Astrocyte (in vitro differentiated cells and primary cell): ENCODE measurements around the gene EEF1AKMT1.

ENCODE experiments used
- EZH2 ChIP-seq: IDR thresholded peaks from 2 replicates; pipeline ENCODE4 v1.6.1; 2012; ENCODE audit warnings: mild to moderate bottlenecking, low read length, inconsistent platforms; ENCODE audit not compliant: insufficient read depth
- TF ChIP-seq, protein P1 (sequence below): IDR thresholded peaks from 2 replicates; pipeline ENCODE4 v1.5.1; 2011; ENCODE audit warnings: low read depth, mild to moderate bottlenecking, inconsistent platforms, low read length, moderate library complexity; ENCODE audit not compliant: insufficient read depth

DNA sequence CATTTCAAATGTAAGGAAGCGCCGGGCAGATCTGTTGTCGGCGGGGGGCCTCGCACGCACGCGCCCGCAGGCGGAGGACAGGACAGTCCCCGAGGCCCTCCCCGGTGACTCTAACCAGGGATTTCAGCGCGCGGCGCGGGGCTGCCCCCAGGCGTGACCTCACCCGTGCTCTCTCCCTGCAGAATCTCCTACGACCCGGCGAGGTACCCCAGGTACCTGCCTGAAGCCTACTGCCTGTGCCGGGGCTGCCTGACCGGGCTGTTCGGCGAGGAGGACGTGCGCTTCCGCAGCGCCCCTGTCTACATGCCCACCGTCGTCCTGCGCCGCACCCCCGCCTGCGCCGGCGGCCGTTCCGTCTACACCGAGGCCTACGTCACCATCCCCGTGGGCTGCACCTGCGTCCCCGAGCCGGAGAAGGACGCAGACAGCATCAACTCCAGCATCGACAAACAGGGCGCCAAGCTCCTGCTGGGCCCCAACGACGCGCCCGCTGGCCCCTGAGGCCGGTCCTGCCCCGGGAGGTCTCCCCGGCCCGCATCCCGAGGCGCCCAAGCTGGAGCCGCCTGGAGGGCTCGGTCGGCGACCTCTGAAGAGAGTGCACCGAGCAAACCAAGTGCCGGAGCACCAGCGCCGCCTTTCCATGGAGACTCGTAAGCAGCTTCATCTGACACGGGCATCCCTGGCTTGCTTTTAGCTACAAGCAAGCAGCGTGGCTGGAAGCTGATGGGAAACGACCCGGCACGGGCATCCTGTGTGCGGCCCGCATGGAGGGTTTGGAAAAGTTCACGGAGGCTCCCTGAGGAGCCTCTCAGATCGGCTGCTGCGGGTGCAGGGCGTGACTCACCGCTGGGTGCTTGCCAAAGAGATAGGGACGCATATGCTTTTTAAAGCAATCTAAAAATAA is 52.1 kb downstream of the EEF1AKMT1 start:
- TF ChIP-seq, protein P1, sequence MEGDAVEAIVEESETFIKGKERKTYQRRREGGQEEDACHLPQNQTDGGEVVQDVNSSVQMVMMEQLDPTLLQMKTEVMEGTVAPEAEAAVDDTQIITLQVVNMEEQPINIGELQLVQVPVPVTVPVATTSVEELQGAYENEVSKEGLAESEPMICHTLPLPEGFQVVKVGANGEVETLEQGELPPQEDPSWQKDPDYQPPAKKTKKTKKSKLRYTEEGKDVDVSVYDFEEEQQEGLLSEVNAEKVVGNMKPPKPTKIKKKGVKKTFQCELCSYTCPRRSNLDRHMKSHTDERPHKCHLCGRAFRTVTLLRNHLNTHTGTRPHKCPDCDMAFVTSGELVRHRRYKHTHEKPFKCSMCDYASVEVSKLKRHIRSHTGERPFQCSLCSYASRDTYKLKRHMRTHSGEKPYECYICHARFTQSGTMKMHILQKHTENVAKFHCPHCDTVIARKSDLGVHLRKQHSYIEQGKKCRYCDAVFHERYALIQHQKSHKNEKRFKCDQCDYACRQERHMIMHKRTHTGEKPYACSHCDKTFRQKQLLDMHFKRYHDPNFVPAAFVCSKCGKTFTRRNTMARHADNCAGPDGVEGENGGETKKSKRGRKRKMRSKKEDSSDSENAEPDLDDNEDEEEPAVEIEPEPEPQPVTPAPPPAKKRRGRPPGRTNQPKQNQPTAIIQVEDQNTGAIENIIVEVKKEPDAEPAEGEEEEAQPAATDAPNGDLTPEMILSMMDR, result no peak
- no peak for TF ChIP-seq EZH2
